ENCODE results near the gene SERPINA5.

SERPINA5 gene

DNA sequence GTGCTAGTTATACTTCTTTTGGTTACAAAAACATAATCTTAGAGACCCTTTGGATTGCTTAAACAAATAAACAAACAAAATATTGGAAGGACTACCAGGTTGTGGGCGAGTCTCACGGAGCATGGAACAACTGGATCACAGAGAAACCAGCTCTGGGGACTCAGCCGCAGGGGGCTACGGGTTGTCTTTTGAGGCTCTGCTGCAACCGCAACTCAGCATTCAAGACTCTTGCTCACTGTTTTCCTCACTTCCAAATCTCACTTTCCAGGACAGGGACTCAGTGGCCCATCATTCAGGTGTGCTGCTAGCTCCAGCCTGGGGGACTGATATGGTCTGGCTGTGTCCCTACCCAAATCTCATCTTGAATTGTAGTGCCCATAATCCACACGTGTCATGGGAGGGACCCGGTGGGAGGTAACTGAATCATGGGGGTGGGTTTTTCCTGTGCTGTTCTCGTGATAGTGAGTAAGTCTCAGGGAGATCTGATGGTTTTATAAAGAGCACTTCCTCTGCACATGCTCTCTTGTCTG lies 34.0 kb upstream of the SERPINA5 start:
- no peaks in the 10 kb centered on the region for H3K9me3 Mint-ChIP-seq
- no peaks in the 10 kb centered on the region for H3K36me3 Mint-ChIP-seq
- no peaks in the 10 kb centered on the region for H3K4me1 Mint-ChIP-seq
- H3K4me3 Mint-ChIP-seq: no peak overlapping the region
- peaks cover 7% of the 10 kb centered on the region for H3K27me3 Mint-ChIP-seq
- H3K27ac Mint-ChIP-seq: no peak overlapping the region

DNA sequence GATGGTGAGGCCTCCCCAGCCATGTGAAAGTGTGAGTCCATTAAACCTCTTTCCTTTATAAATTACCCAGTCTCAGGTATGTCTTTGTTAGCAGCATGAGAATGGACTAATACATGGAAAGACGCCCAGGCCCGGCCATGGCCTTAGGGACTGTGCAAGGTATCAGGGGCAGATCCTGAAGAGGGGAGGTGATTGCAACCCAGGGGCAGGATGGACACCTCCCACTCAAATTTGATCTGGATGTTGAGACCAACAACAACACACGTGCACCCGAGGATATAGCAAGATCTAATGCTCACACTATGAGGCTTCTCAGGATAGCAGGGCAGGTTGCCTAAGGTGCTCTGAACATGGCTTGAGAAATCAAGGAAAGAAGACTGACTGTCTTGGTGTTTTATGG lies 33.5 kb upstream of the SERPINA5 start:
- H3K9me3 Mint-ChIP-seq: no peaks in the 10 kb centered on the region

DNA sequence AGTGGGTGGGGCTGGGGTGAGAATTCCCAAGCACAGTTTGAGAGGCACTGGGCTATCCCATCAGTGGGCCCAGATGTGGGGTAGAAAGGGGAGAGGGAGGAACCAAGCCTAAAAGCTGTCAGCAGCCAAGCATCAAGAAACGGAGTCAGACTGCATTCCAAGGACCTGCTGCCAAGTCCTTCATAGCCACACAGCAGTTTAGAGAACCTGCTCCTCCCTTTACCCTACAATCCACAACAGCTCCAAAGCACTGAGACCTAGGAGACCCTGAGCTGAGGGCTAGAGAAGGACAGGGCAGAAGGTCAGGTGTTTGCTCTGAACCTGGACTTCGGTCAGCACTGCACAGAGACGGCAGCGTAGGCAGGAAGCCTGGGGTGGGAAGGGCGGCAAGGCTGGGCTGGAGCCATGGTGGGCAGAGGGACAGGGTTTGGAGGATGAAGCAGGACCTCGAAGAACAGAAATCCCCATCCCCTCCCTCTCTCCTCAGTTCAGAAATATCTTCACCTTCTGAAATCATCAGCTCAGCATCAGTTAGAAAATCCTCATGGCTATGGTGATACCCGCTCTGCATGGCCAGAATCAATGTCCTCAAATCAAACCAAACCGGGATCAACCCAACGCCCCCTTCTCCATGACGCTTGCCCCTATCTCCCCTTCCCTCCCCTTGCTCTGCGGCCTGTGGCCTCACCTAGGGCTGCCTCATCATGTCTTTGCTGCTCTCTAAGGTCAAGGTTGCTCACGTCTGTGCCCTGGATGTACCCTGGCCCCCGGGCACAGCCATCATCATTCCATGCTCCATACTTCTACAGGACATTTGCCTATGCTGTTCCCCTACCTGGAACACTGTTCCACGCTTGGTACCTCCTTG lies 32.9 kb upstream of the SERPINA5 start:
- no peaks in the 10 kb centered on the region for H3K36me3 Mint-ChIP-seq
- peaks cover 16% of the 10 kb centered on the region for H3K27me3 Mint-ChIP-seq
- H3K27ac Mint-ChIP-seq: no peak overlapping the region
- H3K4me1 Mint-ChIP-seq: no peaks in the 10 kb centered on the region
- no peak overlapping the region for H3K4me3 Mint-ChIP-seq
- H3K9me3 Mint-ChIP-seq: no peaks in the 10 kb centered on the region

More for the DNA sequence above, 33.5 kb upstream of the SERPINA5 start:
- Mint-ChIP-seq H3K4me1 (no peaks in the 10 kb centered on the region), H3K4me3 (no peak overlapping the region), H3K36me3 (no peaks in the 10 kb centered on the region), H3K27ac (no peak overlapping the region), H3K27me3 (peaks cover 12% of the 10 kb centered on the region)

DNA sequence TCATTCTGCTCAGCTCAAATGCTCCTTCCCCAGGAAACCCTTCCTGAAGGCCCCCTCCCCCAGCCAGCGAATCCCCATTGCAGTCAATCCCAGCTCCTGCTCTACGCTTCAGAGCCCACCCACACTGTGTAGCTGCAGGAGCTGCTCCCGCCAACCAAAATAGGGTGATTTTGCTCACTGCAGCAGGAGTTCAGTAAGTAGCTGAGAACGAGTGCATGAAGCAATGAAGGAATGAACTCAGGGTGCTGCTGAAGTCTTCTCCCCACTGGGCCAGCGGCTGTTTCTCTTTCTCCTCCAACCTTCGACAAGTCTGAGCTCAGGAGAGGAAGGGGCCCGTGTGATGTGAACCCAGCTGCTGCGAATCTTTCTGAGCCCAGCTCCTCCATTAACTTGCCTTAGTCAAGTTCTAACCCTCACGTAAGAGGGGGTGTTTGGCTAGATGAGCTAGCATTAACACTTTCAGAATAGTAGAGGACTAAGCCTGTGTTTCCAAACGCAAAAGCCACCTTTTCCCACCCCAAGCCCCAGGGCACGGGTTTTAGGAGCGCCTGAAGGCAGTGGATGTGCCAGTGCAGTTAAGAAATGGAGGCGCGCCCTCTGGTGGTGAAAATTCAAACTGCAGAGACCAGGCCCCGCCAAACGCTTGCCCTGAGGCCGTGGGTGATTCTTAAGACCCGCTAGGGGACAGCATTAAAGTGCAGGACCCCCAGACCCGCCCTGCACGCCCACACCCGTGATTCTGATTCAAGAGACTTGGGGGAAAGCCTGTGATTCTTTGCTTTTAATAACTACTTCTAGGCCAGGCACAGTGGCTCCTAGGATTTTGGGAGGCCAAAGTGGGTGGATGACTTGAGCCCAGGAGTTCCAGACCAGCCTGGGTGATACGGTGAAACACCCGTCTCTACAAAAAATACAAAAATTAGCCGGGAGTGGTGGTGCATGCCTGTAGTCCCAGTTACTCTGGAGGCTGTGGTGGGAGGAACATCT lies 31.9 kb upstream of the SERPINA5 start:
- Mint-ChIP-seq H3K27ac (no peak overlapping the region), H3K36me3 (no peaks in the 10 kb centered on the region), H3K4me3 (no peak overlapping the region), H3K9me3 (no peaks in the 10 kb centered on the region), H3K4me1 (no peaks in the 10 kb centered on the region), H3K27me3 (peaks cover 17% of the 10 kb centered on the region)

DNA sequence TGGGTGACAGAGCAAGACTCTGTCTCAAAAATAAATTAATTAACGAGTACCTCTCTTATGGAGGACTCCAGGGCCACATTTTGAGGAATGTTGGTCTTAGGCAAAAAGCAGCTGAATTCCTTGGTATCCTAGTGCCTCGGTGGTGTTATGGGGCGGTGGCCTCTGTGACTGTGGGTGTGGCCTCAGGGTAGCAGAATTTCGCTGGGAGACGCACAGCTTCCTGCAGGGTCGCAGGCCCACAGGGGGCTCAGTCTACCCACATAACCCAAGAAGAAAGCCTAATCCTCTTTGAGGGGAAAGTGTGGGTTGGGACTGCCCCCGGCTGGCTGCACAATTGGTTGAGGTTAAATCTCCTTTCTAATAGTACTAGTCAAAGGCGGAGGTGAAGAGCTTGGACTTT lies 31.2 kb upstream of the SERPINA5 start:
- no peak overlapping the region for H3K27ac Mint-ChIP-seq
- H3K9me3 Mint-ChIP-seq: no peaks in the 10 kb centered on the region
- H3K4me3 Mint-ChIP-seq: no peak overlapping the region
- no peaks in the 10 kb centered on the region for H3K36me3 Mint-ChIP-seq
- peaks cover 21% of the 10 kb centered on the region for H3K27me3 Mint-ChIP-seq
- H3K4me1 Mint-ChIP-seq: no peaks in the 10 kb centered on the region

- no peaks in the 10 kb centered on the region for H3K4me1 Mint-ChIP-seq
- no peak overlapping the region for H3K27ac Mint-ChIP-seq
- peaks cover 31% of the 10 kb centered on the region for H3K27me3 Mint-ChIP-seq
- H3K4me3 Mint-ChIP-seq: no peak overlapping the region
- H3K9me3 Mint-ChIP-seq: no peaks in the 10 kb centered on the region
- H3K36me3 Mint-ChIP-seq: no peaks in the 10 kb centered on the region
Measured at GRCh38 chr14:94555991-94556390, 25.2 kb upstream of the SERPINA5 start.

GRCh38 chr14:94557327-94557726 lies 23.9 kb upstream of the SERPINA5 start:
- no peaks in the 10 kb centered on the region for H3K4me1 Mint-ChIP-seq

GRCh38 chr14:94558842-94559241 lies 22.4 kb upstream of the SERPINA5 start:
- Mint-ChIP-seq H3K27ac (no peak overlapping the region), H3K36me3 (no peaks in the 10 kb centered on the region), H3K9me3 (no peaks in the 10 kb centered on the region), H3K4me1 (no peaks in the 10 kb centered on the region), H3K27me3 (peaks cover 17% of the 10 kb centered on the region), H3K4me3 (no peak overlapping the region)

More at GRCh38 chr14:94557327-94557726, 23.9 kb upstream of the SERPINA5 start:
- peaks cover 26% of the 10 kb centered on the region for H3K27me3 Mint-ChIP-seq
- no peak overlapping the region for H3K4me3 Mint-ChIP-seq
- H3K36me3 Mint-ChIP-seq: no peaks in the 10 kb centered on the region
- H3K9me3 Mint-ChIP-seq: no peaks in the 10 kb centered on the region
- no peak overlapping the region for H3K27ac Mint-ChIP-seq

GRCh38 chr14:94559638-94560290 lies 21.5 kb upstream of the SERPINA5 start:
- Mint-ChIP-seq H3K27ac (no peak overlapping the region), H3K9me3 (no peaks in the 10 kb centered on the region), H3K4me1 (no peaks in the 10 kb centered on the region), H3K27me3 (peaks cover 13% of the 10 kb centered on the region), H3K4me3 (no peak overlapping the region), H3K36me3 (no peaks in the 10 kb centered on the region)

DNA sequence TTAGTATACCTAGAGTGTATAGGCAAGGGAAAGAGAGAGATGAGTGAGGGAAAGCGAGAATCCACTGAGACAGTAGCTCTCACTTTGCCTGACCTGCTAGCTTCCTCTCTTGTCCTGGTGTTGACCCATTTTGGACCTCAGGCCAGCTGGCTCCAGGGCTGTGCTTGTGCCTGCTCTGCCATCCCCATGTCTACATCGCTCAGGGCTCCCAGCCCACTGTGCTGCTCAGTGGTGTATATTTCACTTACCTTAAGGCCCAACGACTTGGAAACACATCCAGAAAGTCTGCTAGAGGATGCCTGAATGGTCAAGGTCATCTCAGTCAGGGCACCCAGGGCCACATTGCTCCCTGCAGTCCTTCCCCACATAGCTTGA lies 20.9 kb upstream of the SERPINA5 start:
- Mint-ChIP-seq H3K9me3 (no peaks in the 10 kb centered on the region), H3K36me3 (no peaks in the 10 kb centered on the region), H3K27me3 (peaks cover 12% of the 10 kb centered on the region), H3K27ac (no peak overlapping the region), H3K4me3 (no peak overlapping the region), H3K4me1 (no peaks in the 10 kb centered on the region)

- H3K27me3 Mint-ChIP-seq: peaks cover 10% of the 10 kb centered on the region
- no peak within 1 kb of the TSS for H3K4me3 Mint-ChIP-seq
- no peaks in the 10 kb centered on the region for H3K9me3 Mint-ChIP-seq
- H3K4me1 Mint-ChIP-seq: no peaks in the 10 kb centered on the region
- no peak within 1 kb of the TSS for H3K27ac Mint-ChIP-seq
- no peaks in the 10 kb centered on the region for H3K36me3 Mint-ChIP-seq
Measured at GRCh38 chr14:94560751-94561655, 20.2 kb upstream of the SERPINA5 start, which contains the start of gene SERPINA4. SERPINA4 (plus strand) TSS chr14:94561442; CDS start chr14:94563483, 2,041 bp downstream.

GRCh38 chr14:94561656-94562010 lies 19.6 kb upstream of the SERPINA5 start:
- Mint-ChIP-seq H3K27ac (no peak overlapping the region), H3K9me3 (no peaks in the 10 kb centered on the region), H3K4me1 (no peaks in the 10 kb centered on the region), H3K36me3 (no peaks in the 10 kb centered on the region), H3K27me3 (peaks cover 10% of the 10 kb centered on the region), H3K4me3 (no peak overlapping the region)

DNA sequence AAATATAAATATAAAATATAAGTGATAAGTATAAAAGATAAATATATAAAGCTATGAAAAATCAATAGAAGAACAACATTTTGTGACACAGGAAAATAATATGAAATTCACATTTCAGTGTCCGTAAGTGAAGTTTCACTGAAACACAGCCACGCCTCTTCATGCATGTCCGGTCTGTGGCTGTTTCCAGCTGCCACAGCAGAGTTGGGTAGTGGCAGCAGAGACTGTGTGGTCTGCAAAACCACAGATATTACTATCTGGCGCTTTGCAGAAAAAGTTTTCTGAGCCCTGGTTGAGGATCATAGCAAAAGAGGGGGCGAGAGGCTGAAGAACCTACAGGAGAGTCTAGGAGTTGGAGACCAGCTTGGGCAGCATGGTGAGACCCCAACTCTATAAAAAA lies 19.2 kb upstream of the SERPINA5 start:
- Mint-ChIP-seq H3K9me3 (no peaks in the 10 kb centered on the region), H3K4me3 (no peak overlapping the region), H3K4me1 (no peaks in the 10 kb centered on the region), H3K27ac (no peak overlapping the region), H3K27me3 (peaks cover 8% of the 10 kb centered on the region), H3K36me3 (no peaks in the 10 kb centered on the region)

Measured in activated naive CD4-positive, alpha-beta T cell treated with anti-CD3 and anti-CD28 coated beads, Interleukin-2, amount 50 U/mL, for 24 hours (primary cell).